WTC11 (cell line): ENCODE results near the gene TTLL10. TPM values are rescaled to one million over a fixed set of nuclear protein-coding genes. Genes with fewer than 3 reads are reported as not detected.
A peak's percentile ranks its signal among the peaks of the same experiment; 100 is the strongest.

Source experiments
- ATAC-seq: fragments of 200-7000 bp; cut with Tn5 transposase; 2 replicates; pipeline ENCODE4 v1.10.0; 2021; ENCODE audit warnings: mild to moderate bottlenecking, moderate library complexity
- CTCF ChIA-PET: fragments of 300-600 bp; sonication (Branson Sonifier 250); formaldehyde crosslinking; loops from one replicate; lab custom pipeline; 2021; ENCODE audit warnings: antibody characterized with exemption; lab: Charles Lee
- POLR2A ChIA-PET: fragments of 350-600 bp; sonication (Branson Sonifier 250); formaldehyde crosslinking; loops from one replicate; lab custom pipeline; 2021; ENCODE audit warnings: antibody characterized with exemption; lab: Charles Lee
- DNase-seq: peaks from one replicate; pipeline ENCODE4 v3.0.0; 2021; ENCODE audit warnings: low spot score
- H3K27ac Mint-ChIP-seq: 2 replicates; pipeline ENCODE4 v1.8.0; 2021; ENCODE audit warnings: mixed read lengths
- H3K27me3 Mint-ChIP-seq: 2 replicates; pipeline ENCODE4 v1.8.0; 2021; ENCODE audit warnings: low read depth, mild to moderate bottlenecking, moderate library complexity, mixed read lengths
- H3K36me3 Mint-ChIP-seq: 2 replicates; pipeline ENCODE4 v1.8.0; 2021; ENCODE audit warnings: mixed read lengths
- H3K4me1 Mint-ChIP-seq: 2 replicates; pipeline ENCODE4 v1.8.0; 2022; ENCODE audit warnings: mixed read lengths
- H3K4me3 Mint-ChIP-seq: 2 replicates; pipeline ENCODE4 v1.8.0; 2021; ENCODE audit warnings: mild to moderate bottlenecking, moderate library complexity, mixed read lengths
- H3K9me3 Mint-ChIP-seq: 2 replicates; pipeline ENCODE4 v1.8.0; 2021; ENCODE audit warnings: mixed read lengths
- MYBL2 ChIP-seq: sonication (generic); formaldehyde crosslinking; IDR thresholded peaks from 2 replicates; pipeline ENCODE4 v1.8.1; 2023; ENCODE audit warnings: mild to moderate bottlenecking, moderate library complexity, missing genetic modification reagents
- SOX15 ChIP-seq: fragments of 250-450 bp; sonication (Bioruptor Pico); IDR thresholded peaks from 2 replicates; pipeline ENCODE4 v1.9.0; 2021; ENCODE audit warnings: mild to moderate bottlenecking
- SP1 ChIP-seq: sonication (generic); formaldehyde crosslinking; conservative IDR thresholded peaks from 2 replicates; pipeline ENCODE4 v1.8.1; 2022; ENCODE audit warnings: missing genetic modification reagents
- ZNF416 ChIP-seq: fragments of 250-450 bp; sonication (Bioruptor Pico); IDR thresholded peaks from 2 replicates; pipeline ENCODE4 v1.9.0; 2021; ENCODE audit warnings: mild to moderate bottlenecking, inconsistent platforms
- total RNA-seq: library from RNA; stranded (reverse); gene quantifications from 3 replicates; pipeline ENCODE4 v1.2.3, GENCODE V29; 2021
- TF ChIP-seq, protein P1 (sequence below): sonication (generic); formaldehyde crosslinking; IDR thresholded peaks from 2 replicates; pipeline ENCODE4 v1.8.1; 2023; ENCODE audit warnings: mild to moderate bottlenecking, moderate library complexity, missing genetic modification reagents
- TF ChIP-seq, protein P2 (sequence below): sonication (generic); formaldehyde crosslinking; IDR thresholded peaks from 2 replicates; pipeline ENCODE4 v1.8.1; 2022; ENCODE audit warnings: mild to moderate bottlenecking, missing genetic modification reagents, moderate library complexity, borderline replicate concordance
- TF ChIP-seq, protein P3 (sequence below): sonication (generic); formaldehyde crosslinking; IDR thresholded peaks from 2 replicates; pipeline ENCODE4 v1.8.0; 2023; ENCODE audit warnings: mild to moderate bottlenecking, missing genetic modification reagents
- TF ChIP-seq, protein P4 (sequence below): sonication (generic); formaldehyde crosslinking; IDR thresholded peaks from 2 replicates; pipeline ENCODE4 v1.8.1; 2023; ENCODE audit warnings: mild to moderate bottlenecking, missing genetic modification reagents, moderate library complexity
- TF ChIP-seq, protein P5 (sequence below): sonication (generic); formaldehyde crosslinking; IDR thresholded peaks from 2 replicates; pipeline ENCODE4 v1.8.1; 2022; ENCODE audit warnings: mild to moderate bottlenecking, moderate library complexity, missing genetic modification reagents
- TF ChIP-seq, protein P6 (sequence below): fragments of 250-450 bp; sonication (Bioruptor Pico); conservative IDR thresholded peaks from 2 replicates; pipeline ENCODE4 v1.9.0; 2021; ENCODE audit warnings: mild to moderate bottlenecking
- TF ChIP-seq, protein P7 (sequence below): sonication (generic); formaldehyde crosslinking; IDR thresholded peaks from 2 replicates; pipeline ENCODE4 v1.8.1; 2023; ENCODE audit warnings: mild to moderate bottlenecking, missing genetic modification reagents, borderline replicate concordance

Gene TTLL10
- total RNA-seq, 1 experiment from 2014 or later, result 1.1 TPM

DNA sequence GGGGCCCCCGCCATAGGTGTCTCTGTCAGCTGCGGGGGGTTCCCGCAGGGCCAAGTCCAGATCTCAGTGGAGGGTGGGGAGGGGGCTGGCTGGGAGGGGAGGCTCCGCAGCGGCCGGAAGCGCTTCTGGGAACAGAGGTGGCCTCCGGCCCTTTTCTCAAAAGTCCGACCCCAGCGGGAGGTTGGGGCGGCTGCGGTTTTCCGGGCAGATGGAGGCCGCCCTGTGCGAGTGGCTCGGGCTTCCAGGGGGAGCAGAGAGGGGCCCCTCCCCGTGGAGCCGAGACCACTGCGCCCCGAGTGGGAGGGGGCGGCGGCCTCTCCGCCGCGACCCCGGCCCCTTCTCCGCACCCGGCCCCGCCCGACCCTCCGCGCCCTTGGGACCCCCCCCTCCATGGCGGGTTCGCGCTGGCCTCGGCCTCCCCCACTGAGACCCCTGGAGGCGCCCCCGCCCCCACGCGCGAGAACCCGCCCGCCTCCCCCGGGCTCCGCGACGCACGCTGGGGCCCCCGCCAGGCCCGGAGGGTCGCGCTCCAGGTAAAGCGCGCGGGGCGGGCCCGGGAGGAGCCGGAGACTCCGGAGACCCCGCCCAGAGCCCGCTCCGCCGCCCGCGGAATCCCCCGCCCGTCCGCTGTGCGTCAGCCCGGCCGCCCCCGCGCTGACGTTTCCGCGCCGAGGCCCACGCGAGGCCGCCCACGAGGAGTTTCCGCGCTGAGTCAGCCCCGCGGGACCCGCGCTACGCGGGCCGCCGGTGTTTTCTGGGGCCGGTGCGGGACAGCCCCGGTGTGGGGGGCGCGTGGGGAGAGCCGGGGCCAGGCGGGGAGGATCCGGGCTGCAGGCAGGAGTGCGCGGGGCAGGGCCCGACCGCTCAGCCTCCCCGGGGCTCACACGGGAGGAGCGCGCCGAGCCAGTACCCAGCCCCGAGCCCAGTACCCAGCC is 27.5 kb downstream of the TTLL10 start (continued):
- TF ChIP-seq SP1, result peak; percentile 43
- TF ChIP-seq, protein P1, sequence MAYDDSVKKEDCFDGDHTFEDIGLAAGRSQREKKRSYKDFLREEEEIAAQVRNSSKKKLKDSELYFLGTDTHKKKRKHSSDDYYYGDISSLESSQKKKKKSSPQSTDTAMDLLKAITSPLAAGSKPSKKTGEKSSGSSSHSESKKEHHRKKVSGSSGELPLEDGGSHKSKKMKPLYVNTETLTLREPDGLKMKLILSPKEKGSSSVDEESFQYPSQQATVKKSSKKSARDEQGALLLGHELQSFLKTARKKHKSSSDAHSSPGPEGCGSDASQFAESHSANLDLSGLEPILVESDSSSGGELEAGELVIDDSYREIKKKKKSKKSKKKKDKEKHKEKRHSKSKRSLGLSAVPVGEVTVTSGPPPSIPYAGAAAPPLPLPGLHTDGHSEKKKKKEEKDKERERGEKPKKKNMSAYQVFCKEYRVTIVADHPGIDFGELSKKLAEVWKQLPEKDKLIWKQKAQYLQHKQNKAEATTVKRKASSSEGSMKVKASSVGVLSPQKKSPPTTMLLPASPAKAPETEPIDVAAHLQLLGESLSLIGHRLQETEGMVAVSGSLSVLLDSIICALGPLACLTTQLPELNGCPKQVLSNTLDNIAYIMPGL (CRISPR knock-in tag), result no peak
- TF ChIP-seq, protein P2, sequence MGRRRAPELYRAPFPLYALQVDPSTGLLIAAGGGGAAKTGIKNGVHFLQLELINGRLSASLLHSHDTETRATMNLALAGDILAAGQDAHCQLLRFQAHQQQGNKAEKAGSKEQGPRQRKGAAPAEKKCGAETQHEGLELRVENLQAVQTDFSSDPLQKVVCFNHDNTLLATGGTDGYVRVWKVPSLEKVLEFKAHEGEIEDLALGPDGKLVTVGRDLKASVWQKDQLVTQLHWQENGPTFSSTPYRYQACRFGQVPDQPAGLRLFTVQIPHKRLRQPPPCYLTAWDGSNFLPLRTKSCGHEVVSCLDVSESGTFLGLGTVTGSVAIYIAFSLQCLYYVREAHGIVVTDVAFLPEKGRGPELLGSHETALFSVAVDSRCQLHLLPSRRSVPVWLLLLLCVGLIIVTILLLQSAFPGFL (CRISPR knock-in tag), result no peak

DNA sequence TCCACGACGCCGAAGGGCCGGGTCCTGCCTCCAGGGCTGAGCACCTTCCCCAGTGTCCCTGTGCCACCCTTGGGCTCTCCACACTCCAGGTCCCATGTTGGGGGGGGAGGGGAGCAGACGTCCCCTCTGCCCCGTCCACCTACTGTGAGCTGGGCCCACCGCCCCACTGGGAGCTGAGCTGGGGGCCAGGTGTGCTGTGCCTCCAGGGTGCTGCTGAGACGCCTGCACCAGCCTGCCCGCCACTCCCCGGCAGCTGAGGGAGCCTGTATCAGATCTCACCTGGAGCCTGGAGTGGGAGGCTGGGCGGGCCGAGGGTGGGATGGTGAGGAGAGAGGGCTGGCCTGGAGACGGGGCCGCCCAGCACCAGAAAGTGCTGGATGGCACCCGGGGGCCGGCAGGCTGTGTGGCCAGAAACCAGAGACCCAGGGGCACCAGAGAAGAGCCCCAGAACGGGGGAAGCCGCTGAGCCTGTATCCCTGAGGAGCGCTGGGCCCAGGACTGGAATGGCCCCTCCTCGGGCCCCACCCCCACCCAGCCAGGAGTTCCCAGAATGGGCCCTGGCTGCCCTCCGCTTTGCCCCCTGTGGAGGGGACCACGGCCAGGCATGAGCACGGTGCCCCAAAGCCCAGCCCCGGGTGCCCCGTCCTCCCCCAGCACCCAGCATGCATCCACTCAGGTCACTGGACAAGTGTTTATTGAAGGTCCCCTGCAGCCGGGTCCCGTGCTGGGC is 29.3 kb downstream of the TTLL10 start:
- POLR2A ChIA-PET, result no interaction called here
- peaks cover 3% of the 10 kb centered on the region; the same call in 1 of the 2 replicates for H3K4me1 Mint-ChIP-seq
- no peak overlapping the region for H3K27ac Mint-ChIP-seq
- H3K36me3 Mint-ChIP-seq, result no peaks in the 10 kb centered on the region
- no peaks in the 10 kb centered on the region for H3K9me3 Mint-ChIP-seq
- ATAC-seq, result no peak
- peaks cover 4% of the 10 kb centered on the region for H3K27me3 Mint-ChIP-seq
- no peak for TF ChIP-seq MYBL2 (CRISPR knock-in tag)
- TF ChIP-seq, protein P3, sequence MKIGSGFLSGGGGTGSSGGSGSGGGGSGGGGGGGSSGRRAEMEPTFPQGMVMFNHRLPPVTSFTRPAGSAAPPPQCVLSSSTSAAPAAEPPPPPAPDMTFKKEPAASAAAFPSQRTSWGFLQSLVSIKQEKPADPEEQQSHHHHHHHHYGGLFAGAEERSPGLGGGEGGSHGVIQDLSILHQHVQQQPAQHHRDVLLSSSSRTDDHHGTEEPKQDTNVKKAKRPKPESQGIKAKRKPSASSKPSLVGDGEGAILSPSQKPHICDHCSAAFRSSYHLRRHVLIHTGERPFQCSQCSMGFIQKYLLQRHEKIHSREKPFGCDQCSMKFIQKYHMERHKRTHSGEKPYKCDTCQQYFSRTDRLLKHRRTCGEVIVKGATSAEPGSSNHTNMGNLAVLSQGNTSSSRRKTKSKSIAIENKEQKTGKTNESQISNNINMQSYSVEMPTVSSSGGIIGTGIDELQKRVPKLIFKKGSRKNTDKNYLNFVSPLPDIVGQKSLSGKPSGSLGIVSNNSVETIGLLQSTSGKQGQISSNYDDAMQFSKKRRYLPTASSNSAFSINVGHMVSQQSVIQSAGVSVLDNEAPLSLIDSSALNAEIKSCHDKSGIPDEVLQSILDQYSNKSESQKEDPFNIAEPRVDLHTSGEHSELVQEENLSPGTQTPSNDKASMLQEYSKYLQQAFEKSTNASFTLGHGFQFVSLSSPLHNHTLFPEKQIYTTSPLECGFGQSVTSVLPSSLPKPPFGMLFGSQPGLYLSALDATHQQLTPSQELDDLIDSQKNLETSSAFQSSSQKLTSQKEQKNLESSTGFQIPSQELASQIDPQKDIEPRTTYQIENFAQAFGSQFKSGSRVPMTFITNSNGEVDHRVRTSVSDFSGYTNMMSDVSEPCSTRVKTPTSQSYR (CRISPR knock-in tag), result no peak
- TF ChIP-seq, protein P4, sequence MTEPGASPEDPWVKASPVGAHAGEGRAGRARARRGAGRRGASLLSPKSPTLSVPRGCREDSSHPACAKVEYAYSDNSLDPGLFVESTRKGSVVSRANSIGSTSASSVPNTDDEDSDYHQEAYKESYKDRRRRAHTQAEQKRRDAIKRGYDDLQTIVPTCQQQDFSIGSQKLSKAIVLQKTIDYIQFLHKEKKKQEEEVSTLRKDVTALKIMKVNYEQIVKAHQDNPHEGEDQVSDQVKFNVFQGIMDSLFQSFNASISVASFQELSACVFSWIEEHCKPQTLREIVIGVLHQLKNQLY (CRISPR knock-in tag), result no peak
- TF ChIP-seq, protein P5, sequence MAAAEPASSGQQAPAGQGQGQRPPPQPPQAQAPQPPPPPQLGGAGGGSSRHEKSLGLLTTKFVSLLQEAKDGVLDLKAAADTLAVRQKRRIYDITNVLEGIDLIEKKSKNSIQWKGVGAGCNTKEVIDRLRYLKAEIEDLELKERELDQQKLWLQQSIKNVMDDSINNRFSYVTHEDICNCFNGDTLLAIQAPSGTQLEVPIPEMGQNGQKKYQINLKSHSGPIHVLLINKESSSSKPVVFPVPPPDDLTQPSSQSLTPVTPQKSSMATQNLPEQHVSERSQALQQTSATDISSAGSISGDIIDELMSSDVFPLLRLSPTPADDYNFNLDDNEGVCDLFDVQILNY (CRISPR knock-in tag), result no peak
- TF ChIP-seq, all 79 proteins: peak for 0
- DNase-seq, result no peak
- no peak overlapping the region for H3K4me3 Mint-ChIP-seq
- CTCF ChIA-PET, result no interaction called here

DNA sequence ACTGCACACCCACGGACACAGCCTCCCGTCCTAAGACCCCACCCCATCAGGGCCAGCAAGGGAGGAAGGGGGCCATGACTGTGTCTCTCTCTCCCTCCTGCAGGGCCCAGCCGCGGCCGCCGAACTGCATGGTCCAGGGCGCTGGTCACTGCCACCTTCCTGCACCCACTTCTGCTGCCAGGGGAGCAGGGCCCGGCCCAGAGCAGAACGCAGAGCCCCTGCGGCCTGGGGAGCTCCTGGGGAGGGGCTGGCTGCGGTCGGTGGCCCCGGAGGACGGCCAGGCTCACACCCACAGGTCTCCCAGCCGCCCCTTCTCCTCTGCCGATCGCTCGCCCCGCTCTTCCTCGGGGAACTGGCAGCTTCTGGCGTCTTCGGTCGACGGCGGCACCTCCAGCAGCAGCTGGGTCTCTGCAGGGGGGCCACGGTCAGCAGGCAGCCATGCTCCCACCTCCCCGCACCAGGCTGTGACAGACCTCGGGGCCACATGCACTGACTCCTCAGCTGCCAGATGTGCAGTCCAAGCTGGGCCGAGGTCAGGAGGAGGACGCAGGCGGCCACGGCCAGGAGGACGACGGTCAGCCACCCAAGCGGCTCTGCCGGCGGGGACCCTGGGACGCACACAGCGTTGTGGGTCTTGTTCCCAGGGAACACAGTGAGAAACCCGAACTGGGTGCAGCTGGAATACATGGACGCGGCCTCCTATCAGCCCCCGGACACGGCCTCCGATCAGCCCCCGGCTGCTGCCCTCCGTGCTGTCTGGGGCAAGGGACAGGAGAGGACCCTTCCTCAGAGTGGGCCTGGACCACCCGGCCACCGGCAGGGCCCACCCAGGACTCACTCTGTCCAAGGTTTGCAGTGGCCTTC is 30.1 kb downstream of the TTLL10 start:
- DNase-seq, result no peak
- H3K4me3 Mint-ChIP-seq, result no peak overlapping the region
- no peak for ATAC-seq
- ChIA-PET POLR2A (no interaction called here), CTCF (no interaction called here)
- peaks cover 4% of the 10 kb centered on the region for H3K27me3 Mint-ChIP-seq
- H3K9me3 Mint-ChIP-seq, result no peaks in the 10 kb centered on the region
- H3K27ac Mint-ChIP-seq, result no peak overlapping the region
- H3K4me1 Mint-ChIP-seq, result peaks cover 3% of the 10 kb centered on the region; the same call in 1 of the 2 replicates
- H3K36me3 Mint-ChIP-seq, result no peaks in the 10 kb centered on the region
- TF ChIP-seq ZNF416 (CRISPR knock-in tag), result no peak
- TF ChIP-seq, protein P6, sequence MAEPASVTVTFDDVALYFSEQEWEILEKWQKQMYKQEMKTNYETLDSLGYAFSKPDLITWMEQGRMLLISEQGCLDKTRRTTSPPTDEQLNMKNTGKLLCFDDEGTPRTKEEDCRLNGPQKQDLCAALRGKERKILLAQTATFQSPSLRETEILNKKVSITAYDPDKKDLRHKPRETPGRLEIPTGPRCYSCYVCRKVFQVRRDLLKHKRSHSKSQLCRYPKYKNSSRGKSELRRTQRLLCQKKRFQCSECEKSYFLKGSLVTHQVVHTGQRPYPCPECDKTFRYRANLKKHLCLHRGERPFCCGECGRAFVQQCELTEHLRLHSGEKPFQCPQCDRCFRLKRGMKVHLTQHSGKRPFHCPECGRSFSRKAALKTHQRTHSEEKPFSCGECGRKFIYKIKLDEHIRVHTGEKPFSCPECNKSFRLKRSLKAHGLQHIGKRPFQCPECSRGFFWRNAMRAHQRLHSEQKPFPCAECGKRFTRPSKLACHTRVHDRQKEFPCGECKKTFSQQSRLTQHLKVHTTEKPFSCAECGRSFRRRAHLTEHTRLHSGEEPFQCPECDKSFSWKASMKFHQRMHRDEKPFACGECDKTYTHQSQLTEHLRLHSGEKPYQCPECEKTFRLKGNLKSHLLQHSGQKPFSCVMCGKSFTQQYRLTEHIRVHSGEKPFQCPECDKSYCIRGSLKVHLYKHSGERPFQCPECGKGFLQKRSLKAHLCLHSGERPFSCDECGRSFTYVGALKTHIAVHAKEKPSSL (CRISPR knock-in tag), result no peak
- TF ChIP-seq, protein P7, sequence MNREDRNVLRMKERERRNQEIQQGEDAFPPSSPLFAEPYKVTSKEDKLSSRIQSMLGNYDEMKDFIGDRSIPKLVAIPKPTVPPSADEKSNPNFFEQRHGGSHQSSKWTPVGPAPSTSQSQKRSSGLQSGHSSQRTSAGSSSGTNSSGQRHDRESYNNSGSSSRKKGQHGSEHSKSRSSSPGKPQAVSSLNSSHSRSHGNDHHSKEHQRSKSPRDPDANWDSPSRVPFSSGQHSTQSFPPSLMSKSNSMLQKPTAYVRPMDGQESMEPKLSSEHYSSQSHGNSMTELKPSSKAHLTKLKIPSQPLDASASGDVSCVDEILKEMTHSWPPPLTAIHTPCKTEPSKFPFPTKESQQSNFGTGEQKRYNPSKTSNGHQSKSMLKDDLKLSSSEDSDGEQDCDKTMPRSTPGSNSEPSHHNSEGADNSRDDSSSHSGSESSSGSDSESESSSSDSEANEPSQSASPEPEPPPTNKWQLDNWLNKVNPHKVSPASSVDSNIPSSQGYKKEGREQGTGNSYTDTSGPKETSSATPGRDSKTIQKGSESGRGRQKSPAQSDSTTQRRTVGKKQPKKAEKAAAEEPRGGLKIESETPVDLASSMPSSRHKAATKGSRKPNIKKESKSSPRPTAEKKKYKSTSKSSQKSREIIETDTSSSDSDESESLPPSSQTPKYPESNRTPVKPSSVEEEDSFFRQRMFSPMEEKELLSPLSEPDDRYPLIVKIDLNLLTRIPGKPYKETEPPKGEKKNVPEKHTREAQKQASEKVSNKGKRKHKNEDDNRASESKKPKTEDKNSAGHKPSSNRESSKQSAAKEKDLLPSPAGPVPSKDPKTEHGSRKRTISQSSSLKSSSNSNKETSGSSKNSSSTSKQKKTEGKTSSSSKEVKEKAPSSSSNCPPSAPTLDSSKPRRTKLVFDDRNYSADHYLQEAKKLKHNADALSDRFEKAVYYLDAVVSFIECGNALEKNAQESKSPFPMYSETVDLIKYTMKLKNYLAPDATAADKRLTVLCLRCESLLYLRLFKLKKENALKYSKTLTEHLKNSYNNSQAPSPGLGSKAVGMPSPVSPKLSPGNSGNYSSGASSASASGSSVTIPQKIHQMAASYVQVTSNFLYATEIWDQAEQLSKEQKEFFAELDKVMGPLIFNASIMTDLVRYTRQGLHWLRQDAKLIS (CRISPR knock-in tag), result no peak
- TF ChIP-seq SOX15, result no peak
- no peak for TF ChIP-seq SP1
